ENCODE data around the gene OR14K1.
"Not testable (repeated sequence)": the region's sequence is repeated elsewhere in the genome, so short reads cannot be mapped to it uniquely, and the experiment has no call there.

DNA sequence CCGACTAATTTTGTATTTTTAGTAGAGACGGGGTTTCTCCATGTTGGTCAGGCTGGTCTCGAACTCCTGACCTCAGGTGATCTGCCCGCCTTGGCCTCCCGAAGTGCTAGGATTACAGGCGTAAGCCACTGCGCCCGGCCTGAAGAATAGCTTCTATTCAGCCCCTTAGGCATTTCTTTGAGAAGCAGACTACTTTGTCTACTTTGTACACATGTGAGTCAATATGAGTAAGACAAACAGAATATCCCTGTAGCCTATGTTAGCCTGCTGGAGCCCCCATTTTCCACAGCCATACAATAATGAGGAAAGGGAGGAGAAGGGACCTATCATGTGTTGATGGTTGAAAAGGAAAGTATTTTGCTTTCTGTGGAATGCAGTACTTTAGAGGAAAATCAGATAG is 27.7 kb upstream of the OR14K1 start:
- TF ChIP-seq CTCF (IDR thresholded peaks at IDR 0.05; ENCODE audit: low read length); EZH2 (IDR thresholded peaks at IDR 0.05; ENCODE audit: borderline replicate concordance, low read length): not testable (repeated sequence)
